K562 (cell line): ENCODE data around the gene SIRPB2.

Source experiments
- CTCF ChIP-seq, 3 experiments: IDR thresholded peaks in 2 of 3; conservative IDR thresholded peaks in 1 of 3; 2 replicates each; pipeline ENCODE4 v1.5.1; 2011 to 2012; ENCODE audit warnings: low read length in 3 of 3, mild to moderate bottlenecking in 3 of 3, control low read depth in 2 of 3, improper control_type of control experiment in 1 of 3, inconsistent platforms in 1 of 3, low read depth in 1 of 3, mixed read lengths in 1 of 3, moderate library complexity in 1 of 3; ENCODE audit not compliant: insufficient read depth in 2 of 3
- ESRRA ChIP-seq: fragments of 450-650 bp; IDR thresholded peaks from 2 replicates; pipeline ENCODE4 v1.6.1; 2014; ENCODE audit warnings: low read depth, mild to moderate bottlenecking, moderate library complexity, borderline replicate concordance
- ETS1 ChIP-seq: conservative IDR thresholded peaks from 2 replicates; pipeline ENCODE4 v1.6.1; 2011; ENCODE audit warnings: low read depth, mild to moderate bottlenecking, low read length; ENCODE audit not compliant: control insufficient read depth
- GMEB1 ChIP-seq: fragments of 250-450 bp; sonication (Bioruptor Pico); IDR thresholded peaks from 2 replicates; pipeline ENCODE4 v1.4.0; 2020; ENCODE audit warnings: mild to moderate bottlenecking
- HINFP ChIP-seq: fragments of 450-650 bp; conservative IDR thresholded peaks from 2 replicates; pipeline ENCODE4 v1.6.1; 2016; ENCODE audit warnings: missing genetic modification characterization, low read depth, mild to moderate bottlenecking, control low read depth, missing compliant biosample characterization
- KLF13 ChIP-seq: fragments of 450-650 bp; IDR thresholded peaks from 2 replicates; pipeline ENCODE4 v1.6.1; 2016; ENCODE audit warnings: missing genetic modification characterization, low read depth, mild to moderate bottlenecking, missing compliant biosample characterization, moderate library complexity, borderline replicate concordance
- RFX5 ChIP-seq: IDR thresholded peaks from 2 replicates; pipeline ENCODE4 v1.6.1; 2011; ENCODE audit warnings: low read depth, mild to moderate bottlenecking, improper control_type of control experiment, low read length
- TEAD4 ChIP-seq, 2 experiments: sonication (generic) in 1 of 2; formaldehyde crosslinking in 1 of 2; IDR thresholded peaks; 2 replicates each; pipeline versions ENCODE4 v1.6.1 to v1.8.0; 2012 to 2022; ENCODE audit warnings: borderline replicate concordance in 1 of 2, inconsistent platforms in 1 of 2, low read length in 1 of 2, mild to moderate bottlenecking in 1 of 2, missing genetic modification reagents in 1 of 2
- YY1 ChIP-seq, 3 experiments: IDR thresholded peaks; 2 replicates each; pipeline ENCODE4 v1.6.1; 2011; ENCODE audit warnings: low read length in 2 of 3, mild to moderate bottlenecking in 2 of 3, moderate library complexity in 2 of 3, borderline replicate concordance in 1 of 3, control low read depth in 1 of 3, low read depth in 1 of 3; ENCODE audit not compliant: insufficient read depth in 3 of 3, insufficient replicate concordance in 2 of 3, control insufficient read depth in 1 of 3, insufficient read length in 1 of 3; ENCODE audit errors: extremely low read depth in 1 of 3
- ZBTB8A ChIP-seq: fragments of 450-650 bp; IDR thresholded peaks from 2 replicates; pipeline ENCODE4 v1.6.1; 2018; ENCODE audit warnings: mild to moderate bottlenecking, moderate library complexity; ENCODE audit not compliant: partially characterized antibody
- ZC3H4 ChIP-seq: sonication (generic); formaldehyde crosslinking; IDR thresholded peaks from 2 replicates; pipeline ENCODE4 v1.9.0; 2021; ENCODE audit warnings: missing genetic modification reagents, borderline replicate concordance
- ZNF143 ChIP-seq: sonication (generic); formaldehyde crosslinking; IDR thresholded peaks from 2 replicates; pipeline ENCODE4 v1.9.0; 2022; ENCODE audit warnings: mild to moderate bottlenecking, missing genetic modification reagents

- TF ChIP-seq ETS1 = no peak
- no peak for TF ChIP-seq ZBTB8A
- TF ChIP-seq KLF13 (tag) = no peak
- no peak for TF ChIP-seq CTCF (IDR thresholded peaks at IDR 0.05 in 2 of 3, conservative IDR thresholded peaks at IDR 0.05 in 1 of 3; ENCODE audit: insufficient read depth in 2 of 3, low read depth in 1 of 3, low read length in 3 of 3)
- TF ChIP-seq ESRRA = no peak
- no peak for TF ChIP-seq TEAD4 (IDR thresholded peaks at IDR 0.05; ENCODE audit: low read length)
- no peak for TF ChIP-seq TEAD4 (CRISPR knock-in tag; IDR thresholded peaks at IDR 0.05; ENCODE audit: borderline replicate concordance)
- TF ChIP-seq HINFP = no peak
- TF ChIP-seq YY1 (IDR thresholded peaks at IDR 0.05; ENCODE audit: borderline replicate concordance in 1 of 3, control insufficient read depth in 1 of 3, extremely low read depth in 1 of 3, insufficient read depth in 3 of 3, insufficient read length in 1 of 3, insufficient replicate concordance in 2 of 3, low read depth in 1 of 3, low read length in 2 of 3) = no peak
- no peak for TF ChIP-seq GMEB1
- TF ChIP-seq RFX5 = no peak
- no peak for TF ChIP-seq ZNF143 (CRISPR knock-in tag)
- no peak for TF ChIP-seq ZC3H4 (CRISPR knock-in tag)
These were observed 40.2 kb downstream of the SIRPB2 start for GRCh38 chr20:1450926-1451491.
